GM19099 (cell line): Measurements from ENCODE around the gene KCNK6.

Experiments used
- POLR2A ChIP-seq: IDR thresholded peaks from 3 replicates; pipeline ENCODE4 v1.6.1; 2011; ENCODE audit warnings: low read depth; ENCODE audit not compliant: insufficient read length; ENCODE audit errors: extremely low read depth

The KCNK6 gene

DNA sequence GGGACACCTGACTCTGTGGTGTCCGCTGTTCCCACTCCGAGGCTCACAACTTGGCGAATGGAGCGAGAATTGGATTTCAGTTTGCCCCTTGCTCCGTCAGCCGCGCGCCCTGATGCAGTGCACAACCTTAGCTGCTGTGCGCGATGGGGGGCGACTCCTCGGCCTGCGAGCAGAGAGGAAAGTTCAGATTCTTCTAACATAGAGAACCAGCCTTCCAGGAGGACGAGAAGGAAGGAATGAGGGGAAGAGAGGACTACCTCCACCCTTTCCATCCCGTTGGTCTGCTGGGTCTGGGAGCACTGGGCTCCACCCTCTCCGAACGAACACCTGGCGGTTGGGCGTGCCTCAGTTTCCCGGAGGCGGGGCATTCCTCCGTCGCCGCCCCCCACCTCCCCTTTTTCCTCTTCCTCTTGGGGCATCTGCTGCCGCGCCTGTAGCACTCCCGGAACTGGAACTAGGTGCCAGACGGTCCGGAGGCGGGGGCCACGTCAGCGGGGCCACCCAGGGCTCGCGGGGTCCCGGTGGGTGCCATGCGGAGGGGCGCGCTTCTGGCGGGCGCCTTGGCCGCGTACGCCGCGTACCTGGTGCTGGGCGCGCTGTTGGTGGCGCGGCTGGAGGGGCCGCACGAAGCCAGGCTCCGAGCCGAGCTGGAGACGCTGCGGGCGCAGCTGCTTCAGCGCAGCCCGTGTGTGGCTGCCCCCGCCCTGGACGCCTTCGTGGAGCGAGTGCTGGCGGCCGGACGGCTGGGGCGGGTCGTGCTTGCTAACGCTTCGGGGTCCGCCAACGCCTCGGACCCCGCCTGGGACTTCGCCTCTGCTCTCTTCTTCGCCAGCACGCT, at the start of gene KCNK6:
KCNK6 (plus strand) TSS at position 425 of the 838 bp plus-strand sequence; CDS start at position 531, 106 bp downstream.
- no peak for TF ChIP-seq POLR2A

DNA sequence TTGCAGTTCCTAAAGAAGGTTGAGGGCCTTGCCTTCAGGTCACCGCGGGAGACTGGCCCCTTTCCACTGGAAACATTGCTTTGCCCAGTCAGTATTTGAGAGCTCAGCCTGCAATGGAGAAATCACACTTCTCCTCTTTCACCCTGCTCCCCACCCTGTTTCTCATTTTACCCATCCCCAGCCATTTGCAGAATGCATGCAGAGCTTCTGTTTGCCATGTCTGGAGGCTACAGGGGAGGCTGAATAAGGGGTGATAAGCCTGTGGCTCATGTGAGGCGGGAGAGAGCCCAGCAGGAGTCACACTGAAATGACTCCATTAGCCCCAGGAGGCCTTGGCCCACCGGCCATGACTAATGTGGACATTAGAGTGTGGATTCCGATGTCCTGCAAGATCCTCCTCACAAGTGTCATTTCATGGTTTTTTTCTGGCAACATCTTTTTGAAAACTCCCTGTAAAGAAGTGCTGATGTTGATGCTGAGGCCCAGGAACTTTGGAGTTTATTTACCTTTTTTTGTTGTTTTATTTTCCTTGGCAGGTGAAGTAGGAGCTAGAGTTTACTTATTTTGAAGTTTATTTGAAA, 49.0 kb upstream of the KCNK6 start:
- no peak for TF ChIP-seq POLR2A

DNA sequence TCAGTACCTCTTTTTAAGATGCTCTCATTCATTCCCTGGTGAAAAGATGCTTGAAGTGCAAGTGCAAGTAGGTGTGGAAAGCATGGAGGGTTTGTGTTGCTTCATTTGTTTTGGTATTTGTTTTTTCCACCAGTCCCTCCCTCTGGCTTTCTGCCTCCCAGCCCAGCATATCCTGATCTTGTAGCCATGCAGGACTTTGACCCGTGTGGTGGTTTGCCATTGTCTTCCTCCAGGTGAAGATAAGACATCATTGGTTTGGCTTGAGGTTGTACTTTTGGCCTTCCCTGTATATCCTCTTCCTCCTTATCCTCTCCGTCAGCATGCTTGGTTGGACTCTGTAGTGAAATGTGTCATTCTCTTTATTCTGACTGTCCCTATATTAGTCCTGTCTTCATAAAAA, 46.1 kb upstream of the KCNK6 start:
- TF ChIP-seq POLR2A = no peak

DNA sequence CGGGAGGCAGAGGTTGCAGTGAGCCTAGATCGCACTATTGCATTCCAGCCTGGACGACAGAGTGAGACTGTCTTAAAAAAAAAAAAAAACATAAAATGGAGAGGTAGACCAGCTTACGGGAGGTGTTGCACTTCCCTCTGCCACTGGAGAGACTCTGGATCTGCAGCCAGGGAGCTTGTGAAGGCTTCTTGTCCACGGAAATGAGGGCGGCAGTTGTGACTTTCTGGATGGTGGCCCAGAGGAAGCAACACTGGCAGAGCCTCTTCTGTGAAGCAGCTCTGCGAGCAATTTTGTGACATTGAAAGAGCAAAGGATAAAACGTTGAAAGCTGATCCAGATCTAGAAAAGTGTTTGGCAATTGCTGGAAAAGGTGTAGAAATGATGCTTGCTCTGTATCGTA, 44.9 kb upstream of the KCNK6 start:
- no peak for TF ChIP-seq POLR2A

DNA sequence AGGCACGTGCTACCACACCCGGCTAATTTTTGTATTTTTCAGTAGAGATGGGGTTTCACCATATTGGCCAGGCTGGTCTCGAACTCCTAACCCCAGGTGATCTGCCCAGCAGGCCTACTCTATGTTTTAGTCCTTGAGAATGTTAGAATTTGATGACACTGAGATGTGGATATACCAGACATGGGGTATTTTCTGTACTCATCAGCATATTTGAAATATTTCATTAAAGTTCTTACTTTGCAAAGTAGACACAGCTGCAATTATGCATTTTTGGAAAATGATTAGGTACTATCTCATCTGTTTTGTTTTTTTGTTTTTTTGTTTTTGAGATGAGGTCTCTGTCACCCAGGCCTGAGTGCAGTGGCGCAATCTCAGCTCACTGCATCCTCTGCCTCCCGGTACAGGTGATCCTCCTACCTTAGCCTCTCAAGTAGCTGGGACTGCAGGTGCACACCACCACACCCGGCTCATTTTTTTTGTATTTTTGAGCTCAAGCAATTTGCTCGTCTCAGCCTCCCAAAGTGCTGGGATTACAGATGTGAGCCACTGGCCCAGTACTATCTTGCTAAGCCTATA, 42.6 kb upstream of the KCNK6 start:
- no peak for TF ChIP-seq POLR2A

DNA sequence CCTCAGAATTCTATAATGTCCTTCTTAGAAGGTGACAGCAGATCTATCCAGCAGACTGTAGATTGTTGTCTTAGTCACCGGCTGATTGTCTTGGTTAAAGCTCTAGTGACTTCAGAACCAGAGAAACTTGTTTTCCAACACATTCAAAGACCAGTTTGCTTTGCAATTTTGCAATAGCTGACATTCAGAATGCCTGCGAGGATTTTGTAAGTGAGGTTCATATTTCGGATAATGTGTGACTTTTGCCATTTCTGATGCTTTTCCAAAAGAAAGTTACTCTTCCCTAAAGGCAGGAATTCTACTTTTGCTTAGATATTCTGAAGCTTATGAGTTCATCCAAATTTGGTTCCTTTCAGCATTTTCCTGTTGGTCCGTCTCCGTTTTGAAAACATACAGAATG, 42.1 kb upstream of the KCNK6 start:
- no peak for TF ChIP-seq POLR2A

DNA sequence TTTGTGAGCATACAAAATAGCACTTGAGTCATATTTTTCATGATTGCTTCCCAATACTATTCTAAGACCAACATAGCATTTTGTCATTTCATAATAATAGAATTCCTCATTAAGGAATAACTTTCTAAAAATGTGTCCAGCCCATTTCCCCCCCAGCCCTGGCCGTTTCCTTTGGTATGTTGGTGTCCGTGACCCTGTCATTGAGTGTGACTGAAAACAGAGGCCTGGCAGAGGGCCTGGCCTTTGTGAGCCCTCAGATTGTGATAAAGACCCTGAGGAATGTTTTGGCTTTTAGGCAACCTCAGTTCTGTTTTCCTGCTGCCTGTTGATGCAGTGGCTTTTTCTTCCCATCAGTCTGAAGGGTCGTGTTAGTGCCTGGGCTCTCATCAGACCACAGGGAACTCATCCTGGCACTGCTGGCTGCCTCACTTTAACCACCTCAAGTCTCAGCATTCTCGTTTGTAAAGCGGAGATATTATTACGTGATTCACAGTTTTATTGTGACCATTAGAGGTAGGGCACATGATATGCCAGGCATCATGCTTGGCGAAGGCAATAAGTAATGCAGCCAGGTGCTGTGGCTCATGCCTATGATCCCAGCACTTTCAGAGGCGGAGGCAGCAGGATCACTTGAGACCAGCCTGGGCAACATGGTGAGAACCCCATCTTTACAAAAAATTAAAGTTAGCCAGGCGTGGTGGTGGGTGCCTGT, 41.5 kb upstream of the KCNK6 start:
- no peak for TF ChIP-seq POLR2A

DNA sequence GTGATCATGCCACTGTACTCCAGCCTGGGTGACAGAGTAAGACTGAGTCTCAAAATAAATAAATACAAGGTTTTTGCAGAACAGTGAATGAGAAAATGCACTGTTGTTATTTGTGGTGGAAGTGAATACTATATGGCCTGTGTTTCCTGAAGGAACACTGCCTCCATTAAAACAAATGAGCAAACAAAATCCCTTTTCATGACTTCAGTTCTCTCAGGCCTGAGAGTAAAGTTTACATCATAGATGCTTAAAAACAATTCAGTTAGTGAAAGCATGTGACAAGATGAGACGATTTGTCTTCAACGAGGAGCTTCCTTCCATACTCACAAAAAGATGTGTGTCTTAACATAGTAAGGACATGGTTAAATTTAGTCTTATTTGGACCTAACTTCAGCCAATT, 40.9 kb upstream of the KCNK6 start:
- TF ChIP-seq POLR2A = no peak

DNA sequence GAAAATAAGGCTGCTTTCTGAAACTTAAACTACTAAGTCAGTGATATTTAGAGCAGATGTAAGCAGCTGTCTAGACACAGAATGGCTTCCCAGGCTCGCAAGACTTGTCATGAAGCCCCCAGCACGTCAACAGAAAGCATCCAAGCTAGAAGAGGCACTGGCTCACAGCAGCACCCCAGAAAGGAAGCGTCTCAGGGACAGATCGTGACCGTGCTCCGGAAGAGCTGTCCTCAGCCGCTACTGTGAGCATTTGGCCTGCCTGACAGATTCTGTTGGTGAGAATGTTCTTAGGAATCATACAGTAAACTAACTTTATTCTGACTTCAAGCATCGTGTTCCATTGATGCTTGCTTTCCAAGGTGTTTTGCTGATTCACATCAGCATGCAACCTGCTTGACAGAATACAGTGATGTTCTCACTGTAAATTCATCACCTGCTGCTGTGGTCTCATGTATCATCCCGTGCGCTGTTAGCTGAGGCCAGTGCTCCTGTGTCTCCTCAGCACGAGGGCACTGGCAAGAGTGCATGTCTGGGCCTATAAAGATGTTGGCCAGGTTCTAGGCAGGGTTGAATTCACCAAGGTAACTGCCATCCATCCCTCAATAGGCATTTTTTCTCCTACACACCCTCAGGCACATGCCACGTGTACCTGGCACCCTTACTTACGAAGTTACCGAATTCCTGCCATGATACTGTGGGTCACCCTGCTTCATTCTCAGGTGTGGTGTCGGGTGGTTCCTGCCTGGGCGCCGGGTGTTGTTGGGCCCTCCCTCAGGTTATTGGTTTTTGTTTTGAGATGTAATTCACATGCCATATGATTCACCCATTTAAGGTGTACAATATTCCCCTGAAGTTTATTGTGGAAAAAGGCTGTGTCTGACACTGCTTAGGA, 39.4 kb upstream of the KCNK6 start:
- no peak for TF ChIP-seq POLR2A

DNA sequence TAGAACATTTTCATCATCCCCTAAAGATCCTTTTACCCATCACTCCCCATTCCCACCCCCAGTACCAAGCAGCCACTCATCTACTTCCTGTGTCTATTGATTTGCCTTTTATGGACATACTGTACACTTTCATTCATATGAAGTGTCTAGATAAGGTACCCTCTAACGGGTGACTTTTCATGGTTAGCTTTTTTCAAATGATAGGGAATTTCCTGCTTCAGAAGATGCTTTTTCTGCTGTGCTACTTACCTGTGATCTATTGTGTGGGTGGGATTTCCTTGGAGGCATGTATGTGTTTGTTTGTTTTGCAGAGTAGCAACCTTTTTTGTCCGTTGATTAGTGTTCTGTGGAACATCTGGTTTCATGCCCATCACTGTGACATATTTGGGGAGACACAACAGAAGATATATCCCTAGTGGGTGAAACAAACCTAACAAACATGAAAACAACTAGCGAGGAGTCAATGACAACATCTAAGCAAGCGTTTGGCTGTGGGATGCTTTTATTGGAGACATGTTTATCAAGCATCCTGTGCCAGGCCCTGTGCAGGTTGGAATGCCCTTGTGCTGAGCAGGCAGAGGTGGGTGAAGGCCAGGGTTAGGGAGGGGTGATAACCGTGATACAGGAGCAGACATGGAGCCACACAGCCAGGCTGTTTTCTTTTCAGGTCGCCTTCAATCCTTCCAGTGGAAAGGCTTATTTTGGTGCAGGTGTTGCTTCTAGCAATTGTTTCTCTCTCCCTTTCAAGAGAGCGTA, 37.7 kb upstream of the KCNK6 start:
- TF ChIP-seq POLR2A = no peak

DNA sequence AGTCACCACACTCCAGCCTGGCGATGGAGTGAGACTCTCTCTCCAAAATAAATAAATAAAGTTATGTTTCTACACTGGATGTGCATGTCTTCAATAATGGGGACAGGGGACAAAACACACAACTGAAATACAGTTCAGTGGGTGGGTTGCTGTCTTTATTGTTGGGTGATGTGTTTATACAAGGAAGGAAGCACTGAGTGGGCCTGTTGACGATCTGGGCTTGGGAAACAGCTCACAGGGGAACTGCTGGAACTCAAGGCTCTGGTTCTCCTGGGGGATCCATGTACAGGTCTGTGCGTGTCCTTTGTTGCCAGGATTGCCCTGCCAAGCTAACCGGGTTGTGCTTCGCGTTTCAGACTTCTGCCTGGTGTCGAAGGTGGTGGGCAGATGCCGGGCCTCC, 36.4 kb upstream of the KCNK6 start:
- TF ChIP-seq POLR2A = no peak

DNA sequence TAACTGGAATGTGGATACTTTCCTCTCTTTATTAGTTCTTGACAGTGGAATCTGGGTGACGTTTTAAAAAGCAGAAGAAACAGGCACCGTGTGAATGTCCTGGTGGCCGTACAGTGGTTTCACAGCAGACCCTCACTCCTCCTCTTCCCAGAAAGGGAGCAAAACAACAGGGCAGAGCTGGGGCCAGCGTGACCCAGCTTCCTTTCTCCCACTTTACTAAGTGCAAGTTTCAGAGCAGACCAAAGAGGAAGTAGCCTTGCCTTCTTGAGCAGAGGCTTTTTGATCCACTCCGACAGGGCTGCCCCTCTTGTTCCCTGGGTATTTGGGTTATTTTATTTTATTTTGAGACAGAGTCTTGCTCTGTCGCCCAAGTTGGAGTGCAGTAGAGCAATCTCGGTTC, 35.2 kb upstream of the KCNK6 start:
- no peak for TF ChIP-seq POLR2A

DNA sequence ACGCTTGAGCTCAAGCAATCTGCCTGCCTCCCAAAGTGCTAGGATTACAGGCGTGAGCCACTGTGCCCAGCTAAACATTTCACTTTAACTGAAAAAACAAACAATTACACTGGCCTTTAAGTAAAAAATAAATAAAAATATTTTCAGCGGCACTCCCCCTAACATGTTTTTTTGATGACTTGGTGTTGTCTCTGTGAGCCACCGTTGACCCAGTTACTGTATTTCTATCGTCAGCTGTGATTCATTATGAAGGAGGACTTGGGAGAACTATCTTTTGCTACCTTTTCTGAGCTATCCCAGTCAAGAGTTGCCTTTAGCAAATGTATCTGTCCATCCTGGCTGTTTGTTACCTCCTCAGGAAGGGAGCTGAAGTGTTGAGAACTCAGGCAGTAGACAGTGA, 34.1 kb upstream of the KCNK6 start:
- no peak for TF ChIP-seq POLR2A

DNA sequence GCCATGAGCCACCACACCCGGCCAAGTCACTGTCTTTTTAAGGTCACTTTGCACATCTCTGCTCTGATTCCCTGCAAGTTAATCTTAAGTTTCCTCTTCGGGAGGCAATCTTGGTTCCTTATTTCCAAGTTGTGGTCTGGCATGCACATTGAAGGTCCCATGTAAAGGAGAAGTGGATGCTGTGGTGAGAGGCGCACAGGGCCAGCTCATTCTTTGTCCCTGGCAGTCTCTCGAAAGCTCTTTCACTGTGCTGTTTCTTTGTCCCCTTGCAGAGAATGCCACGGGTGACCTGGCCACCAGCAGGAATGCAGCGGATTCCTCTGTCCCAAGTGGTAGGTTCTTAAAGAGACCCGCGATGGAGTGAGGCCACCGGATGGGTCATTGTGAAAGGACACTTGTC, 32.0 kb upstream of the KCNK6 start:
- TF ChIP-seq POLR2A = no peak
